ENCODE data around the gene OSBPL6. TPM values are rescaled to one million over a fixed set of nuclear protein-coding genes. Genes with fewer than 3 reads are reported as not detected.
A peak's percentile ranks its signal among the peaks of the same experiment; 100 is the strongest.

OSBPL6 gene
- total RNA-seq, 1 experiment from 2014 or later: 2.3 TPM

DNA sequence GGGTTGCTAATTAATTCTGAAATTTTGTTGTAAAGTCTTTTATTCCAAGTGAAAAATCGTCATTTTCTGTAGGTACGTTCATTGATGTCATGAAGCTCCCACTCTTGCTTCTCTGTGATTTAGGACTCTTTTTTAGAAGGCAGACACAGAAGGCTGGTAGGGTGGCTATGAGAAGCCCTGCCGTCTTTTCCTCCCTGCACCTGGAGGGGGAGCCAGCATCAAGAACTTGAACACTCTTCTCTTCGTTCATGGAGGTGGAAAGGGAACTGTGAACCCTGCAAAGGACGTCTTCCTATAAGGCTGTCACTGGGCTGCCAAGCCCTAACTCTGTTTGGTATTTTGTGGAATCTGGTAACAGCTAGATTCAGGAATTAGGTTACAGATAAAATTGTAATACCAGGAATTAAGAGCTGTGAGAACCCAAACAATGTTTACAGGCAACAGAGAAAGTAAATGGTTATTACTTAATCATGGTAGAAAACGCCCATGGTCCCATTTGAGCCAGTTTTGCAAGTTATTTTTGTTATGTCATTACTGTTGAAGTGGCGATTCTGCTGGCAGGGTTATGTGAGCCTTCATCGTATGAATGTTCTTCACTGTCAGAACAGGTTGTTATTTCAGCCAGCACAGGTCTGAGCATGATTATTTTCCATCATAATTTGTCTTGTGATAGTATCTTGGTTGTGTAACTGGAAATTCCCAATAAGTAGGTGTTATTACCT, 112.2 kb downstream of the OSBPL6 start:
- H3K27ac Mint-ChIP-seq (ENCODE audit: unreplicated experiment): no peak overlapping the region
- TF ChIP-seq, protein P1, sequence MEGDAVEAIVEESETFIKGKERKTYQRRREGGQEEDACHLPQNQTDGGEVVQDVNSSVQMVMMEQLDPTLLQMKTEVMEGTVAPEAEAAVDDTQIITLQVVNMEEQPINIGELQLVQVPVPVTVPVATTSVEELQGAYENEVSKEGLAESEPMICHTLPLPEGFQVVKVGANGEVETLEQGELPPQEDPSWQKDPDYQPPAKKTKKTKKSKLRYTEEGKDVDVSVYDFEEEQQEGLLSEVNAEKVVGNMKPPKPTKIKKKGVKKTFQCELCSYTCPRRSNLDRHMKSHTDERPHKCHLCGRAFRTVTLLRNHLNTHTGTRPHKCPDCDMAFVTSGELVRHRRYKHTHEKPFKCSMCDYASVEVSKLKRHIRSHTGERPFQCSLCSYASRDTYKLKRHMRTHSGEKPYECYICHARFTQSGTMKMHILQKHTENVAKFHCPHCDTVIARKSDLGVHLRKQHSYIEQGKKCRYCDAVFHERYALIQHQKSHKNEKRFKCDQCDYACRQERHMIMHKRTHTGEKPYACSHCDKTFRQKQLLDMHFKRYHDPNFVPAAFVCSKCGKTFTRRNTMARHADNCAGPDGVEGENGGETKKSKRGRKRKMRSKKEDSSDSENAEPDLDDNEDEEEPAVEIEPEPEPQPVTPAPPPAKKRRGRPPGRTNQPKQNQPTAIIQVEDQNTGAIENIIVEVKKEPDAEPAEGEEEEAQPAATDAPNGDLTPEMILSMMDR (IDR thresholded peaks at IDR 0.05; ENCODE audit: unreplicated experiment): peak; percentile 46
- DNase-seq: peak; percentile 67
- no peak overlapping the region for H3K4me3 Mint-ChIP-seq (ENCODE audit: low read depth, unreplicated experiment)
- CTCF ChIA-PET: interaction anchor here (1.3 kb wide), 1 partner anchor 108 kb away, joined by 4 read pairs; no protein-coding TSS in a partner anchor
- intact Hi-C loops (cut with micrococcal nuclease; ENCODE audit: unreplicated experiment): loop anchor here (1.0 kb wide), 2 partner anchors 108 to 113 kb away; no protein-coding TSS in a partner anchor
- no peaks in the 10 kb centered on the region for H3K27me3 Mint-ChIP-seq (ENCODE audit: unreplicated experiment)
- no peaks in the 10 kb centered on the region for H3K36me3 Mint-ChIP-seq (ENCODE audit: insufficient read depth, unreplicated experiment)
- H3K9me3 Mint-ChIP-seq (ENCODE audit: low read depth, unreplicated experiment): no peaks in the 10 kb centered on the region
- no TSS peak for BruUV-seq (replicated peaks)
- H3K4me1 Mint-ChIP-seq (ENCODE audit: low read depth, unreplicated experiment): no peaks in the 10 kb centered on the region

DNA sequence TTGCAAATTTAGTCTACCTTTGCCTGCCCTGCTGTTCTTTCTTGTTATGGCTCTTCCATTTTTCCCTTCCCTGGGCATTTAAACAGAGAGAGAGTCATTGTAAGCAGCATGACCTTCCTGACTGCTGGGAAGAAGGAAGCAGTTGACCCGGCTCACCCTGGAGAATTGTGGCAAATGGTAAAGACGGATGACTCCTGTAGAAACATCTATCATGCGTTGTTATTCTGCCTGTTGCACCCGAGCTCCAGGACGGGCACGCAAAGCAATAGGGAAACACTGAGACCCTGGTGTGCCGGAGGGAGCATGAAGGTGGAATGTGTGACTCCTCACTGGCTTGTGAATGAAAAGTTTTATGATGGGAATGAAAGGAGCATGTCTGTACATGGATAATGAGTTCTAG, 113.3 kb downstream of the OSBPL6 start:
- no TSS peak for BruUV-seq (replicated peaks)
- CTCF ChIA-PET: no interaction called here
- H3K36me3 Mint-ChIP-seq (ENCODE audit: insufficient read depth, unreplicated experiment): no peaks in the 10 kb centered on the region
- no peaks in the 10 kb centered on the region for H3K4me1 Mint-ChIP-seq (ENCODE audit: low read depth, unreplicated experiment)
- no peaks in the 10 kb centered on the region for H3K27me3 Mint-ChIP-seq (ENCODE audit: unreplicated experiment)
- intact Hi-C loops (cut with micrococcal nuclease; ENCODE audit: unreplicated experiment): no loop called here
- no peak overlapping the region for H3K27ac Mint-ChIP-seq (ENCODE audit: unreplicated experiment)
- TF ChIP-seq, protein P1 (IDR thresholded peaks at IDR 0.05; ENCODE audit: unreplicated experiment): no peak
- H3K4me3 Mint-ChIP-seq (ENCODE audit: low read depth, unreplicated experiment): no peak overlapping the region
- no peak for DNase-seq
- H3K9me3 Mint-ChIP-seq (ENCODE audit: low read depth, unreplicated experiment): no peaks in the 10 kb centered on the region

DNA sequence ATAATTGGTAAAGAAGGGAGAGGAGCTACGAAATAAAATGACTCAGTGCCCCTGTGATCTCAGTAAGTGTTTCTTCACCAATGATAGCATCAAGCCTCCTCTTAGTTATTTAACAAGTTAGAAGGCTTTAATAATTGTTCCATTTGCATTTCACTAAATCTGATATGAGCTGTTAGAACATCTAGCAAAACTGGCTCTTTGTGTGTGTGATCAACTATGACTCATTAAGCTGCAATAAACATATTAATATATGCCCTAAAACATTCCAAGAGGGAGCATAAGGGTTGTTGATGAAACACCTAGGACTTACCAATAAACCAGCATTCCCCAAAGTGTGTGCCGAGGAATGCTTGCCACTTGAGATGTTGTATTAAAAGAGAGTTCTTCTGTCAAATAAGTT, 115.2 kb downstream of the OSBPL6 start:
- TF ChIP-seq, protein P1 (IDR thresholded peaks at IDR 0.05; ENCODE audit: unreplicated experiment): no peak
- Mint-ChIP-seq H3K9me3 (ENCODE audit: low read depth, unreplicated experiment) (no peaks in the 10 kb centered on the region), H3K4me3 (ENCODE audit: low read depth, unreplicated experiment) (no peak overlapping the region), H3K27ac (ENCODE audit: unreplicated experiment) (no peak overlapping the region), H3K4me1 (ENCODE audit: low read depth, unreplicated experiment) (no peaks in the 10 kb centered on the region), H3K27me3 (ENCODE audit: unreplicated experiment) (no peaks in the 10 kb centered on the region), H3K36me3 (ENCODE audit: insufficient read depth, unreplicated experiment) (no peaks in the 10 kb centered on the region)
- CTCF ChIA-PET: interaction anchor here (0.9 kb wide), 1 partner anchor 15 kb away, joined by 3 read pairs; no protein-coding TSS in a partner anchor
- no TSS peak for BruUV-seq (replicated peaks)
- DNase-seq: no peak
- intact Hi-C loops (cut with micrococcal nuclease; ENCODE audit: unreplicated experiment): no loop called here

DNA sequence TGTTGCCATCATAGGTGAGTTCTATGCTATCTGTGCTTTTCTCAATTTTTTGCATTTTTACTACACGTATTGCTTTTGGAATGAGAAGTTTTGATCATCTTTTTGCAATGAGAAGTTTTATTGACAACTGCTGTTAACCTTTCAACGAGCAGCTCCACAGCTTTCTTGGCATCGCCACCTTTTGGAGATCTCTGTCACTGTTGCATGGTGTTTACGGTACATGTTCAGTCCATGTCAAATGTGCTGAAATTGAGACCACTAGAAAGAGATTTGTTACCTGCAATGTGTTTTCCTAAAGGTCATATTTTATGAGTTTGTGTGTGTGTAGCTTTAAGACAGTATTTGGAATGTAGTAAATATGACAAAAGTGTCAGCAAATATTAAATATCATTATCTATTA, 120.8 kb downstream of the OSBPL6 start:
- no TSS peak for BruUV-seq (replicated peaks)
- Mint-ChIP-seq H3K4me1 (ENCODE audit: low read depth, unreplicated experiment) (no peaks in the 10 kb centered on the region), H3K4me3 (ENCODE audit: low read depth, unreplicated experiment) (no peak overlapping the region), H3K9me3 (ENCODE audit: low read depth, unreplicated experiment) (no peaks in the 10 kb centered on the region), H3K27ac (ENCODE audit: unreplicated experiment) (no peak overlapping the region), H3K36me3 (ENCODE audit: insufficient read depth, unreplicated experiment) (no peaks in the 10 kb centered on the region), H3K27me3 (ENCODE audit: unreplicated experiment) (no peaks in the 10 kb centered on the region)
- intact Hi-C loops (cut with micrococcal nuclease; ENCODE audit: unreplicated experiment): no loop called here
- CTCF ChIA-PET: interaction anchor here (0.5 kb wide), 1 partner anchor 10 kb away, joined by 3 read pairs; no protein-coding TSS in a partner anchor
- TF ChIP-seq, protein P1 (IDR thresholded peaks at IDR 0.05; ENCODE audit: unreplicated experiment): no peak
- no peak for DNase-seq

Measured in Calu3 (cell line).